Stimulated activated naive B cell treated with anti-CD40 and anti-IgM and Interleukin-4, amounts not matched to agents 10 μg/mL and 1 μg/mL and 100 μg/mL, for 72 hours (primary cell): ENCODE measurements around the gene ARHGAP21.
A peak's percentile ranks its signal among the peaks of the same experiment; 100 is the strongest.

ENCODE experiments used
- ATAC-seq, 2 donors: fragments of 150-1000 bp; cut with Tn5 transposase; replicated peaks; 2 replicates each; pipeline ENCODE4 v1.10.0; 2021; ENCODE audit warnings: moderate library complexity in 1 of 2
- DNase-seq: peaks from one replicate; pipeline ENCODE4 v3.0.0; 2021
- H3K27ac Mint-ChIP-seq: one replicate; pipeline ENCODE4 v1.8.0; 2022; ENCODE audit warnings: mild to moderate bottlenecking, mixed read lengths
- H3K27me3 Mint-ChIP-seq, 2 donors: one replicate each; pipeline ENCODE4 v1.8.0; 2022; ENCODE audit warnings: mixed read lengths in 2 of 2
- H3K36me3 Mint-ChIP-seq, 2 donors: one replicate each; pipeline ENCODE4 v1.8.0; 2022; ENCODE audit warnings: mixed read lengths in 2 of 2, mild to moderate bottlenecking in 1 of 2
- H3K4me1 Mint-ChIP-seq, 2 donors: one replicate each; pipeline ENCODE4 v1.8.0; 2022; ENCODE audit warnings: mixed read lengths in 2 of 2, mild to moderate bottlenecking in 1 of 2
- H3K4me3 Mint-ChIP-seq, 2 donors: one replicate each; pipeline ENCODE4 v1.8.0; 2022; ENCODE audit warnings: mild to moderate bottlenecking in 2 of 2, mixed read lengths in 2 of 2, moderate library complexity in 1 of 2
- H3K9me3 Mint-ChIP-seq, 2 donors: one replicate each; pipeline ENCODE4 v1.8.0; 2022; ENCODE audit warnings: mixed read lengths in 2 of 2, mild to moderate bottlenecking in 1 of 2

ARHGAP21 gene

GRCh38 chr10:24617771-24618396 lies 105.8 kb downstream of the ARHGAP21 start:
- H3K4me1 Mint-ChIP-seq = peaks cover 0 to 2% of the 10 kb centered on the region in 2 donors
- ATAC-seq (no peak), DNase-seq (no peak)
- peaks cover 0 to 3% of the 10 kb centered on the region in 2 donors for H3K36me3 Mint-ChIP-seq
- no peak overlapping the region for H3K4me3 Mint-ChIP-seq
- H3K27me3 Mint-ChIP-seq = no peaks in the 10 kb centered on the region
- no peak overlapping the region for H3K27ac Mint-ChIP-seq
- H3K9me3 Mint-ChIP-seq = no peaks in the 10 kb centered on the region

DNA sequence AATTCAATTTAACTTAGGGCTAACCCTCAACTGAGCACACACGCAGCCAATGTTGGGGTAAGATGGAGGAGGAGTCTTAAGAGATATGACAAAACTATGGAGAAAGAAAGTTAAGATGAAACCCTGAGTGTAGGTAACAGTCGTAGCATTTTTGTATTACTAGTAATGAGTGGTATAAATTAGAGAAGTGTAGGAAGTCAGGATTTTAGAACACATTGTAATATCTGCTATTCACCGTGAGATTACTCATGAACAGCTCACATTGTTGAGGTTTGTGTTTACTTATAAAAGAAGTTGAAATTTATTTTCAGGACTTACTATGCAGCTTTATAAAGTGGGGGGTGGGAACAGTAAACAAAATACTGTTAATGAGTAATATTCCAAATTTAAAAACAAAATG lies 107.2 kb downstream of the ARHGAP21 start:
- Mint-ChIP-seq H3K4me3 (no peak overlapping the region), H3K9me3 (no peaks in the 10 kb centered on the region), H3K27me3 (no peaks in the 10 kb centered on the region), H3K27ac (peak overlapping the region; percentile 3), H3K36me3 (peaks cover 0 to 6% of the 10 kb centered on the region in 2 donors), H3K4me1 (no peaks in the 10 kb centered on the region)
- ATAC-seq (no peak), DNase-seq (no peak)

DNA sequence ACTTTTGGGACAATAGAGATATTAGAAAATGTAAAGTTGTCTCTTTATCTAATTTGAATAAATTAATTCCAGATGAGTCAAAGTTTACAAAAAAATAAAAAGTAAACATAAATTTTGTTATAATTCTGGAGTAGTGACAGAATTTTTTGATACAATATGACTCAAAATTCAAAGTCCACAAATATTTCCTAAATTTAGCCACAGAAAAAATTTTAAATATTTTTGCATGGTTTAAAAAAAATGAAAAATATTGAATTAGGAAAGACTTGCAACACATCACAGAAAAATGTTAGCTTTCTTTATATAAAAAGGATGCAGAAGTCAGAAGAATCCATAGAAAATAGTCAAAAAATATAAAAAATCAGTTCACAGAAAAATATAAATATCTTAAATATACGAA lies 117.7 kb downstream of the ARHGAP21 start:
- H3K4me3 Mint-ChIP-seq = no peak overlapping the region
- no peak for DNase-seq
- no peak for ATAC-seq

GRCh38 chr10:24605141-24605540 lies 118.5 kb downstream of the ARHGAP21 start:
- DNase-seq = no peak
- H3K36me3 Mint-ChIP-seq = peaks cover 6 to 17% of the 10 kb centered on the region in 2 donors
- no peaks in the 10 kb centered on the region for H3K27me3 Mint-ChIP-seq
- H3K4me1 Mint-ChIP-seq = peaks cover 0 to 2% of the 10 kb centered on the region in 2 donors
- ATAC-seq = no peak
- H3K9me3 Mint-ChIP-seq = no peaks in the 10 kb centered on the region
- H3K27ac Mint-ChIP-seq = no peak overlapping the region
- H3K4me3 Mint-ChIP-seq = no peak overlapping the region

More for the DNA sequence above, 117.7 kb downstream of the ARHGAP21 start:
- Mint-ChIP-seq H3K36me3 (peaks cover 1 to 12% of the 10 kb centered on the region in 2 donors), H3K27me3 (no peaks in the 10 kb centered on the region), H3K9me3 (no peaks in the 10 kb centered on the region), H3K27ac (no peak overlapping the region), H3K4me1 (peaks cover 0 to 2% of the 10 kb centered on the region in 2 donors)

GRCh38 chr10:24603333-24603732 lies 120.4 kb downstream of the ARHGAP21 start:
- H3K9me3 Mint-ChIP-seq = no peaks in the 10 kb centered on the region
- no peak overlapping the region for H3K4me3 Mint-ChIP-seq
- ATAC-seq (peak; percentile 39 to 48), DNase-seq (no peak)
- peaks cover 0 to 2% of the 10 kb centered on the region in 2 donors for H3K4me1 Mint-ChIP-seq
- H3K36me3 Mint-ChIP-seq = peaks cover 6 to 20% of the 10 kb centered on the region in 2 donors
- no peaks in the 10 kb centered on the region for H3K27me3 Mint-ChIP-seq
- H3K27ac Mint-ChIP-seq = no peak overlapping the region

- no peaks in the 10 kb centered on the region for H3K9me3 Mint-ChIP-seq
- H3K27ac Mint-ChIP-seq = no peak overlapping the region
- peaks cover 7 to 17% of the 10 kb centered on the region in 2 donors for H3K36me3 Mint-ChIP-seq
- H3K27me3 Mint-ChIP-seq = no peaks in the 10 kb centered on the region
- H3K4me3 Mint-ChIP-seq = no peak overlapping the region
- no peaks in the 10 kb centered on the region for H3K4me1 Mint-ChIP-seq
- DNase-seq (no peak), ATAC-seq (no peak)
Measured at GRCh38 chr10:24597961-24598360, 125.7 kb downstream of the ARHGAP21 start.

- no peak overlapping the region for H3K4me3 Mint-ChIP-seq
- DNase-seq = no peak
- H3K4me1 Mint-ChIP-seq = no peaks in the 10 kb centered on the region
- no peak overlapping the region for H3K27ac Mint-ChIP-seq
- no peaks in the 10 kb centered on the region for H3K27me3 Mint-ChIP-seq
- H3K9me3 Mint-ChIP-seq = no peaks in the 10 kb centered on the region
- no peak for ATAC-seq
- peaks cover 7 to 12% of the 10 kb centered on the region in 2 donors for H3K36me3 Mint-ChIP-seq
Measured at GRCh38 chr10:24597426-24597825, 126.3 kb downstream of the ARHGAP21 start.

- H3K27me3 Mint-ChIP-seq = no peaks in the 10 kb centered on the region
- peaks cover 9 to 17% of the 10 kb centered on the region in 2 donors for H3K36me3 Mint-ChIP-seq
- no peak for DNase-seq
Measured at GRCh38 chr10:24596217-24596930, 127.3 kb downstream of the ARHGAP21 start.

GRCh38 chr10:24590697-24591457 lies 132.8 kb downstream of the ARHGAP21 start:
- no peaks in the 10 kb centered on the region for H3K4me1 Mint-ChIP-seq
- no peaks in the 10 kb centered on the region for H3K9me3 Mint-ChIP-seq
- no peak for ATAC-seq
- DNase-seq = no peak
- no peak overlapping the region for H3K27ac Mint-ChIP-seq
- H3K27me3 Mint-ChIP-seq = no peaks in the 10 kb centered on the region
- peaks cover 5 to 23% of the 10 kb centered on the region in 2 donors for H3K36me3 Mint-ChIP-seq
- H3K4me3 Mint-ChIP-seq = no peak overlapping the region

More at GRCh38 chr10:24596217-24596930, 127.3 kb downstream of the ARHGAP21 start:
- ATAC-seq = no peak
- no peaks in the 10 kb centered on the region for H3K4me1 Mint-ChIP-seq
- H3K27ac Mint-ChIP-seq = no peak overlapping the region
- no peak overlapping the region for H3K4me3 Mint-ChIP-seq
- no peaks in the 10 kb centered on the region for H3K9me3 Mint-ChIP-seq

GRCh38 chr10:24589265-24589664 lies 134.4 kb downstream of the ARHGAP21 start:
- H3K27me3 Mint-ChIP-seq = no peaks in the 10 kb centered on the region
- no peaks in the 10 kb centered on the region for H3K9me3 Mint-ChIP-seq
- no peak for DNase-seq
- ATAC-seq = no peak
- H3K36me3 Mint-ChIP-seq = peaks cover 8 to 35% of the 10 kb centered on the region in 2 donors
- no peaks in the 10 kb centered on the region for H3K4me1 Mint-ChIP-seq
- no peak overlapping the region for H3K4me3 Mint-ChIP-seq
- H3K27ac Mint-ChIP-seq = no peak overlapping the region

GRCh38 chr10:24579906-24580305 lies 143.8 kb downstream of the ARHGAP21 start:
- Mint-ChIP-seq H3K9me3 (peaks cover 12 to 13% of the 10 kb centered on the region in 2 donors), H3K4me1 (no peaks in the 10 kb centered on the region), H3K36me3 (peaks cover 3 to 8% of the 10 kb centered on the region in 2 donors), H3K4me3 (no peak overlapping the region), H3K27me3 (no peaks in the 10 kb centered on the region), H3K27ac (no peak overlapping the region)
- no peak for DNase-seq
- no peak for ATAC-seq

DNA sequence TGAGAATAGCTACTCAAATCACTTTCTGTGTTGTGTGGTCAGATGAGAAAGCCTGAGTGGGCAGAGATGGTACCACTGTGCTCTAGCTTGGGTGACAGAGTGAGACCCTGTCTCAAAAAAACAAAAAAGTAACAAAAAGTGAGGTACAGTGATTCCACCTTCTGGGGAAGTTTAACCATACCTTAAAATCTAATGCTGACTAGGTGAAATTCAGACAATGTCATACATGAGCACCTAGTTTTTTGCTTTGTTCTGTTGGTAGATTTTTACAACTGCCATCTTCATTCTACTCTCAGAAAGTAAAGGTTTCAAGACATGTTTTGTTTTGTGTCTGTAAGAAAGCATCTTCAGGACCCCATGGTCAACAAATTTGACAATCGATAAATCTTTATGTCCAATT lies 144.2 kb downstream of the ARHGAP21 start:
- Mint-ChIP-seq H3K27me3 (no peaks in the 10 kb centered on the region), H3K27ac (no peak overlapping the region), H3K9me3 (peaks cover 12 to 13% of the 10 kb centered on the region in 2 donors), H3K36me3 (peaks cover 2 to 6% of the 10 kb centered on the region in 2 donors), H3K4me1 (no peaks in the 10 kb centered on the region), H3K4me3 (no peak overlapping the region)
- ATAC-seq (no peak), DNase-seq (no peak)

- DNase-seq (no peak), ATAC-seq (no peak)
- H3K27me3 Mint-ChIP-seq = peaks cover 8 to 9% of the 10 kb centered on the region in 2 donors
- H3K9me3 Mint-ChIP-seq = peaks cover 12 to 13% of the 10 kb centered on the region in 2 donors
- no peaks in the 10 kb centered on the region for H3K4me1 Mint-ChIP-seq
- H3K4me3 Mint-ChIP-seq = no peak overlapping the region
- H3K36me3 Mint-ChIP-seq = no peaks in the 10 kb centered on the region
- H3K27ac Mint-ChIP-seq = peak overlapping the region; percentile 27
Measured at GRCh38 chr10:24575481-24576002, 148.1 kb downstream of the ARHGAP21 start.

DNA sequence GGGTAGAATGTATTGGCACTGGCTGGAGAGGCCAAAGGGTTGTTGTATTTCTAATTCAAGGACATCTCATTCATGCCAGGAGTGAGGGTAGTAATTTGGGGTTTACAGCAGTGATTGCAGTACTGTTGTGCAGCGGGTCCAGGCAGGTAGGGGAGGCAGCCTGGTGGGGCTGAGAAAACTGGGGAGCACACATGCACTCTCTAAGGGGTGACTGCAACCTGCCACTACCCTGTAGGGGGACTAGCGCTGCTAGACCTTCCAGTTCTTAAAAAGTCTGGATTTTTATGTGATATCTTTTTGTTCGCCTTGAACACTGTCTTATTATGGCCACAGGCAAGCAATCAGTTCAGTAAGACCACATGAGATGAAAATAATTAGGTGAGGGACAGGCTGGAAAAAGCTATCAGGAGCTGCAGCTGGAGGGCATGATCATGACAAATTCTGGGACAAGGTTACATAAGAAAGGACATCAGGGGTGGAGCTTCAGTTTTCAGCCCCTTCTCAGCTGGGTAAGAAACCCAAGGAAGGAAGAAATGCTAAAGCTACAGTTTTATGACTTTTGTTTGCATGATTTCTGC lies 149.0 kb downstream of the ARHGAP21 start:
- ATAC-seq (no peak), DNase-seq (no peak)
- Mint-ChIP-seq H3K36me3 (no peaks in the 10 kb centered on the region), H3K27me3 (peaks cover 9 to 13% of the 10 kb centered on the region in 2 donors), H3K4me3 (no peak overlapping the region), H3K4me1 (no peaks in the 10 kb centered on the region), H3K9me3 (peaks cover 12 to 13% of the 10 kb centered on the region in 2 donors), H3K27ac (no peak overlapping the region)
